HG03175 (cell line): ENCODE measurements around the gene IFNAR1.
"Not testable (repeated sequence)": the region's sequence is repeated elsewhere in the genome, so short reads cannot be mapped to it uniquely, and the experiment has no call there.

Experiments
- ATAC-seq: cut with Tn5 transposase; IDR thresholded peaks from one replicate; pipeline ENCODE4 v1.9.1; 2021; ENCODE audit warnings: mild to moderate bottlenecking, moderate library complexity; ENCODE audit not compliant: unreplicated experiment

Gene IFNAR1

GRCh38 chr21:33305938-33306337 is 18.8 kb upstream of the IFNAR1 start:
- no peak for ATAC-seq

DNA sequence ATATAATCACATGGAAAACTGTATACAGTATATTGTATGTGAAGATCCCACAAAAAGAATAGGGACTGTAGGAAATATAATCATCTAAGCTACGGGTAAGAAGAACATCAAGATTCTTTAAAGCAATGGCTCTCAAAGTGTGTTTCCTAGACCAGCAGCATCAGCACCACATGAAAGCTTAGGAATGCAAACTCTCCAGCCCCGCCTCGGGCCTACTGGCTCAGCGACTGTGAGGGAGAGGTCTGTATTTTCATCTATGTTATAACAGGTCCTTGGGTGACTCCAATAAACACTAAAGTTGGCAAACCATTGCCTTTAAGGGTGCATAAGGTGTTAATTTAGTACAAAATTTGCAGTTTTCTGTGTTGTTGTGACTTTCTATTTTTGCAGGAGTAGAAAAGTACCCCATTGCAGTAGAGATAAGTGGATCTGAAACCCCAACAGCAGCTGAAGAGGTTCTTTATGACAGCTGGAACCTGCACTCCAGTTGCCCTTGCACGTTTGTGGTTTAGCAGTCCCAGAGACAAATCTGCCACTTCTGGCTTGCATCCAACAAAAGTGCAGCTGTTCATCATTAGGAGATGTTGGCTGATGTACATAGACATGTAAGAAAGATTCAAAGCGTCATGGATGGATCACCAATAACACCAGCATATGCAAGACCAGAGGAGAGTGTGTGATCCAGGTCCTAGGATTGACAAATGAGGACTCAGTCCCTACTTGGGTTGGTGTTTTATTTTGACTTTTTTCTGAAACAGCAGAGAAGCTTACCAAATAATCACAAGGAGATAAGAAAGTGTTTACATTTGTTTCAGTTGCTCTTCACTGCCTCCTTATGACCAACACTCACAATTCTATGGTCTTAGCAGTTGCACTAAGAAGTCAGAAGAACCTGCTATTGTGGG is 15.9 kb upstream of the IFNAR1 start:
- peak; percentile 91 for ATAC-seq

DNA sequence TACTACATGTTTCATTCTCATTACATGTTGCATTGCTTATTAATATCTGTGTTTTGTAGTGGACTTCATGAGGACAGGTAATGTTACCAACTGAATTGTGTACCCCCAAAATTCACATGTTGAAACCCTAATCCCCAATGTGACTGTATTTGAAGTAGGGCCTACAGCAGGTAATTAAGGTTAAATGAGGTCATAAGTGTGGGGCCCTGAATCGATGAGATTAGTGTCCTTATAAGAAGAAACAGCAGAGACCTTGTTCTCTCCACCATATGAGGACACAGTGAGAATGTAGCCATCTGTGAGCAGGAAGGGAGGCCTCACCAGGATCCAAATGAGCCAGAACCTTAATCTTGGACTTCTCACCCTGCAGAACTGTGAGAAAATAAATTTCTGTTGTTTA is 15.0 kb upstream of the IFNAR1 start:
- no peak for ATAC-seq

GRCh38 chr21:33312121-33312520 is 12.6 kb upstream of the IFNAR1 start:
- ATAC-seq, result no peak

DNA sequence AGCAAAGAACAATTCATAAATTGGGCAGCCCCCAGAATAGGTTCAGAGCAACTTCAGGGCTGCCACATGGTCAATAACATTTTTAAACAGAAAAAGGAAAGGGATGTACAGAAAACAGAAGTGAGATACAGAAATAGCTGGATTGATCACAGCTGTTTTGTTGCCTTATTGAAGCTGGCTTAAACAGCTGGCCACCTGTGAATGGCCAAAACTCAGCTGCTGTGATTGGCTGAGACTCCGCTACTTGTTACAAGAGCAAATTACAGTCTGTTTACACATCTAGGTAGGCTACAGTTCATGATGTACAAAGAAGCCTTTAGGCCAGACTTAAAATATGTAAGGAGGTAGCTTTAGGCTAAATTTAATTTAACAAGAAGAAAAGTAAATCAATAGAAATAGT is 11.6 kb upstream of the IFNAR1 start:
- no peak for ATAC-seq

- no peak for ATAC-seq
Observed at GRCh38 chr21:33313611-33314010, 11.2 kb upstream of the IFNAR1 start.

- ATAC-seq, result no peak
Observed at GRCh38 chr21:33314111-33314510, 10.7 kb upstream of the IFNAR1 start.

- no peak for ATAC-seq
Observed at GRCh38 chr21:33315946-33316710, 8.6 kb upstream of the IFNAR1 start.

DNA sequence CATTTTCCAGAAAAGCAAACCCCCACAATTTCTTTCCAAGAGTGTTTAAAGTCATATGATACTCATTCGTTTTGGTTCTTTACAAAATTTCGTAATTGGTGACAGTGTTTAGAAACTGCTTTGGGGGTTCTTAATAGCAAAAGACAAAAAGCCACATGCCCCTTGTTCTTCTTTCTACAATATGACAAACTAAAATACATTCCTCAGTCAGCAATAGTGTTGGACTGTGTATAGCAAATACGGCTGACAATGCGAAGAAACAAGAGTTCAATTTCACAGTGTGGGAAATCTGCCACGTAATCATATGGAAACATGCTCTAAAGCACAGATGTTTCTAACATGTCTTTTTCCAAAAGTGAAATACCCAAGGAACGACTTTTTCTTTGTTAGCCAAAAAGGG is 7.6 kb upstream of the IFNAR1 start:
- no peak for ATAC-seq

DNA sequence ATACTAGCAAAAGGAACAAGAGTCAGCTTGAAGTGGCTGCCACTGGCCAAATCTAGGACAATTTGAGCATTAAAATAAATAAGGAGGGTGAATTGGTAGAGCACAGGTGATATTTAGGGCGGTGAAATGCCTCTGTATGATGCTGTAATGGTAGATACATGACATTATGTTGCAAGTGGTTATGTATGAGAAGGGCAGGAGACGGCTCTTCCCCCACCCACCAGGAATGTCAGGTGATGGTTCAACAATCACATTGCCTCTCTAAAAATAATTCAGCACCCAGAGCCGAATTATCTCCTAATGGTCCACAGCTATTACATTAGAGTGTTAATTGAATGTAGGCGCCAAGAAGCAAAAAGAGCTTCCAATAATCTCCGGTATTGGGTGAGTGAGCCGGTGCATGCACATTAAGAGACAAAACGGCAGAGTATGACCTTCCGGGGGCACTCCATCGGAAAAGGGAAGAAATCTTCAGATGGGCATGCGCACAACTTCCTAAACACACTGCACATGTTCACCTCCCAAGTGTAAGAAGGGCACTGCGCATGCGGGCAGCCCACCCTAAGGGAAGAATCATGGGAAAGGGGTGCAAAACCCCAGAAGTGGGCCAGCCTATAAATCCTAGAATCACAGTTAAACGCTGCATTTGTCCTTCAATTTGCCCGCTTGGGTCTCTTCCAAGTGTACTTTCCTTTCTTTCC is 6.8 kb upstream of the IFNAR1 start:
- no peak for ATAC-seq

GRCh38 chr21:33321005-33321404 is 3.8 kb upstream of the IFNAR1 start:
- not testable (repeated sequence) for ATAC-seq

- ATAC-seq, result not testable (repeated sequence)
Observed at GRCh38 chr21:33323610-33324009, 1.2 kb upstream of the IFNAR1 start.

GRCh38 chr21:33325222-33326067 is 675 bp downstream of the IFNAR1 start:
- ATAC-seq, result peak; percentile 28

- no peak for ATAC-seq
Observed at GRCh38 chr21:33327326-33327725, 2.6 kb downstream of the IFNAR1 start.

- ATAC-seq, result no peak
Observed at GRCh38 chr21:33327792-33328433, 3.1 kb downstream of the IFNAR1 start.

DNA sequence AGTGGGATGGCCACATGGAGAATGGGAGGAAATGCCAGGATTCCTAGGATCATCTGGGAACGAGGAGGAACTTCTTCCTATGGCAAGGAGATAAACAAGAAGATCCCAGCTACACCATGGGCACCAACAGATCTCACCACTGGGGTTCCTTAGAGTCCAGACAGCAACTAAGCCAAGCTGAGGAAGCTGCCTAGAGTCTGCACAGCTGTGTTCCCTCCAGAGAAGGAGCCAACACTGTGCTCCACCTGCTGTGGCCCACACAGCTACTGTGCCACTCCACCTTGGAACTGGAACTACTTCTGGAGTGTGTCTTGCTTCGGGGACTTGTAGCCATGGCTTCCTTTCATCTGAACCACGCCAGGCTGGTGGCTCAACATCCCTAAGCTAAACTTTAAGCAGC is 6.0 kb downstream of the IFNAR1 start:
- no peak for ATAC-seq

- peak; percentile 79 for ATAC-seq
Observed at GRCh38 chr21:33332143-33332542, 7.4 kb downstream of the IFNAR1 start.

- ATAC-seq, result no peak
Observed at GRCh38 chr21:33334191-33334590, 9.4 kb downstream of the IFNAR1 start.

- no peak for ATAC-seq
Observed at GRCh38 chr21:33334824-33335223, 10.1 kb downstream of the IFNAR1 start.

- no peak for ATAC-seq
Observed at GRCh38 chr21:33339135-33339534, 14.4 kb downstream of the IFNAR1 start.
